ENCODE measurements around the gene TUT1.
"Not testable (repeated sequence)": the region's sequence is repeated elsewhere in the genome, so short reads cannot be mapped to it uniquely, and the experiment has no call there.

TUT1 gene

DNA sequence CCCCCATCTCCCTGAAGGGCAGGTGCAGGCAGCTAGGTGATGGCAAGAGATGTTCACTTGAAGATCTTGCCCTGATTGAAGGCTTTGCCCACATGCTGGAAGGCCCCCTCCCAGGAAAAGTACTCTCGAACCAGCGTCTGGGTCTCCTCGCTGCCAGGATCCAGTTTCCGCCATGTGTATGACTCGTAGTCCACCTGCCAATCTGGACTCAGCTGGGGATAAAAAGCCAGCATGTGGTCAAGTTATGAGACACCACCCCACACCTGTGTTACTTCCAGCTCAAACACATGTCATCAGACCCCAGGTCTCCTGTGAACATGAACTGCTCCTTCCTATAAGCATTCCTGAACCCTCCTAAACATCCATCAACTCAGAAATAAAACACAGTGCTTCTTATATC is 31.7 kb downstream of the TUT1 start:
- DNase-seq (ENCODE audit: extremely low spot score, insufficient read length, low read depth); FAIRE-seq: not testable (repeated sequence)

DNA sequence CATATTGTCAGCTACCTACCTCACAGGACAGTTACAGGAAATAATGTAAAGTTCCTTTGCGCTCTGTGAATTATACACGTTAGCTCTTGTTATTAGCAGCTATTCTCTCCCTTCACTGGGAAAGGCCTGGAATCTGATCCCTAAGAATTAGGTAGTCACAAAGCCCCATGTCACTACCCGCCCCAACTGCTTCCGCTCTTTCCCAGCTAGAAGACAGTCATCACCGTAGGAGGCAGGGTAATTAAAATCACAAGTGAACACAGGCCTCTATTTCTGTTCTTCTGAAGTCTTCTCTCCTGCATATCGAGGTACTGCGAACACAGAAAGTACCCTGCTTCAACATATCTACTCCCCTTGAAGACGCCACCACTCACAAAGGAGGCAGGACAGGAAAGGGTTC is 32.1 kb downstream of the TUT1 start:
- DNase-seq (ENCODE audit: extremely low spot score, insufficient read length, low read depth): no peak
- FAIRE-seq: no peak

GRCh38 chr11:62558669-62559068 is 32.7 kb downstream of the TUT1 start:
- no peak for FAIRE-seq
- no peak for DNase-seq (ENCODE audit: extremely low spot score, insufficient read length, low read depth)

DNA sequence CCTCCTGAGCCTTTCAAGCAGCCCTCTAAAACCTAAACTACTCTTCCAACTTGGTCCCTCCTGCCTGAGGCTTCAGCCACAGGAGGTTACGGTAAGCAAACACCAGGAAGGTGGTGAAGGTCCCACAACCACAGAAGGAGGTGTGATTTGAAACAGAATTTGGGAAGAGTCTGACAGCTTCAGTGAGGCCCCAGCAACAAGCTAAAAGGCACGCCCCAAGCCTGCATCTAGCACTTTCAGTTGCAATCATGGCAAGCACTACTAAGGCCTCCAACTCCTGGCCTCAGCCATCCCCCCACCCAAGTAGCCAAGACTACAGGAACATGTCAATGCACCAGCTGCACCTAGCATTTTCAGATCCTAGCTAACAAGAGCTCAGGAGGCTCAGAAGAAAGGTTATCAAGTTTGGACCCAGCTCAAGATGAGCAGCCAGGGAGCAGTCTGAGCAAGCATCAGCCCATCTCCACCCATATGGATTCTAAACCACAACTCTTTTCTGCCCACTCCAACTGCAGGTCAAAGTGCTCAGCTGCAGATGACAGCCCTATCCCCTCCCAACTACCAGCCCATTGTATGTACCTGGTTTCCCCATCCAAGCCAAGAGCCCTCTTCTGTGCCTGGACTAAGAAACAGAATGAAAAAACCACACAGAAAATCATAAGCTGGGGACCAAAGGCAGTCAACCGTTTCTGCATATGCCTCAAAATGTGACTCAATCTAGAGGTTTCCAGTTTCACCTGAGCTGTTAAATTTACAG is 34.3 kb downstream of the TUT1 start:
- FAIRE-seq: peak; percentile 76
- DNase-seq (ENCODE audit: extremely low spot score, insufficient read length, low read depth): no peak

DNA sequence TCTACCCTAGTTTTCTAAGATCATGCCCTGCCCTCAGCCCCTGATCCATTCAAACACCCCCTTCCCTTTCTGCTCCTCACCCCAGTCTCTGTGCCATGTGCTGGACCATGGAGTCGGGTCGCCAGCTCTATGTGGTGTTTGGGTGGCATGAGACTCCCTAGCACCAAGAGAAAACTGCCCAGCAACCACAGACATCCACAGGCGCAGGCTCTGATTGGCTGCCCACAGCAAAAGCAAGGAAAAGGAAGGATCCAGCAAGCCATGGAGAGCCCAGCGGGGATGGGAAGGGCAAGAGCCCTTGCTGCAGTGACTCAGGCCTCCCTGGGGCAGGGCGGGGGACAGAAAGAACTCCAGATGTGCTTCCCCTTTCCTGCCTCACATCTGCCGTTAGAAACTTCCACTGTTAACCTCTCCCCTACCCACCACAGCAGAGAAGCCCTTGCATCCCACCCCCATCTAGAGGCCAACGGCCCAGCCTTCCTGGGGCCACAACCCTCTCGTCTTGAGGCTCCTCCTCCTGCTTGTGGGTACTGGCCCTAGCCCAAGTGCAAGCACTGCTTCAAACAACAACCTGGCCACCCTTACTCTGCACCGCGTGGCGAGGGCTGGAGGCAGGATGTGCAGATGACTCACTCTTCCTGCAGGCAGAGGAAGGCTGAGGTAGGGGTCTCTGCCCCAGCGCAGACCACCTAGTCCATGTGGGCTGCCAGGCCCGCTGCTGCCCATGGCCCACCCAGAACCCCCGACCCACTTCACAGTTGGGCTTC is 35.0 kb downstream of the TUT1 start:
- FAIRE-seq (peak; percentile 83), DNase-seq (ENCODE audit: extremely low spot score, insufficient read length, low read depth) (no peak)

- peak; percentile 80 for FAIRE-seq
- no peak for DNase-seq (ENCODE audit: extremely low spot score, insufficient read length, low read depth)
Observed at GRCh38 chr11:62555464-62556107, 35.7 kb downstream of the TUT1 start.

GRCh38 chr11:62554387-62555167 is 36.7 kb downstream of the TUT1 start:
- no peak for DNase-seq (ENCODE audit: extremely low spot score, insufficient read length, low read depth)

DNA sequence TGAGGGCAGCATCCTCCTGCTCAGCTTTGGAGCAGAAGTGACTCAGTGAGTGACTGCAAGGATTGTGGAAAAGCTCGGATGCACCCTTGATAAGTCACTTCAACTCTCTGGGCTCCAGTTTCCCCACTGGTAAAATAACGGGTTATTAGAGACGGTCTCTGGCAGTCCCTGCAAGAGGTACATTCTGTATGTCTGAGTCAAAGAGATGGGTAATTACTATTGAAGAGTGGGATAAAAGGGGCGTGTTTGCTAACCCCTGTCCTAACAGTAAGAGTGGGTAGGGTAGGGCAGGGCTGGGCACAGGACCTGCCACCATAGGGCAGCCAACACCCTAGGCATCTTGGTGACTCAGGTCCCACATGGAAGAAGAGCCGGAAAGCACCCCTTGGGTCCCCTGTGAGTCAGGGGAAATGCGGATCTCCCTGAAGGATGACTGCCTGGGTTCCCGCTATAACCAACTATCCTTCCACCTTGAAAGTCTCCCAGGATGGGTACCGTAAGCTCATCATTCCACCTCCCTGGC is 37.4 kb downstream of the TUT1 start:
- FAIRE-seq: no peak

More at GRCh38 chr11:62554387-62555167, 36.7 kb downstream of the TUT1 start:
- no peak for FAIRE-seq

DNA sequence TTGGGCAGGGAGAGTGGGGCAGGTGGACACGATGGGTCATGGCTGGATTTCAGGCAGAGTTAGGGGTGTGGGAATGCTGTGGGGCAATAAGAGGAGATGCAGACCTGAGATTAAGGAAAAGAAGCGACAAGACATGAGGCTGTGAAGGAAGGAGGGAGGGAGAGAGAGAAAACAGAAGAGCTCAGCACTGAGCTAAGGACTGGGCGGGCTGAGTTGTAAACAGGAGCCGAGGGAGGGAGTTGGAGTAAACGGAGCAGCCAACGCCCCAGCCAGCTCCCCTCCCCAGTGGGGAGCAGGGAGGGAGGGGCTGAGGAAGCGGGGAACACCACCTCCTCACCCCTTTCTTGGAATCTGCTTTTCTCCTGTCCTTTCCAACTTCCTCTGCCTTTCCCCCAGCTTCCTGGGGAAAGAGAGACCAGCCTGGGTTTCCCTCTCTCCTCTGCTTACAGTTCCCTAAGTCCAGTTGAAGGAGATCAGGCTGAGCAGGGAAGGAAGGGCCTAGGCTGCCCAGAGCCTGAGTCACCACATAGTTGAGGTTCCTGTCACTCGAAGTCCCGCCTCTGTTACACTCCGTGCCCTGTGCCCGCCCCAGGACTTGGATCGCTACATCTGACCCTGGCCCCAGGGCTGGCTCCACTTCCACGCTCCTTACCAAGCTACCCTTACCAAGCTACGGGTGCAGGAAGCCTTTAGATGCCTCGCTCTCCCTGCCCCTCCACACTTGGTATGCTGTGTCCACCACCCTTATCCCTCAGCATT is 38.1 kb downstream of the TUT1 start:
- no peak for DNase-seq (ENCODE audit: extremely low spot score, insufficient read length, low read depth)
- no peak for FAIRE-seq

More for the DNA sequence above, 37.4 kb downstream of the TUT1 start:
- DNase-seq (ENCODE audit: extremely low spot score, insufficient read length, low read depth): no peak

- no peak for FAIRE-seq
- no peak for DNase-seq (ENCODE audit: extremely low spot score, insufficient read length, low read depth)
Observed at GRCh38 chr11:62552485-62553079, 38.7 kb downstream of the TUT1 start.

DNA sequence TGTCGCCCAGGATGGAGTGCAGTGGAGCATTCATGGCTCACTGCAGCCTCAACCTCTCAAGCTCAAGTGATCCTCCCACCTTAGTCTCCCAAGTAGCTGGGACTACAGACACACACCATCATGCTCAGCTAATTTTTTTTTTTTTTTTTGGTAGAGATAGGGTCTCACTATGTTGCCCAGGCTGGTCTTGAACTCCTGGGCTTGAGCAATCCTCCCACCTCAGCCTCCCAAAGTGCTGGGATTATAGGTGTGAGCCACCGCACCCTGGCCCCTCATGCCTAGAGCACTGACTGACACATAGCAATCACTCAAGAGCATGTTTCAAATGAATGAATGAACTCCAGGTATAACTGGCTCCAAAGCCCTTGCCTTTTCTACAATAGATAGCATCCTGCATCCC is 40.8 kb downstream of the TUT1 start:
- FAIRE-seq; DNase-seq (ENCODE audit: extremely low spot score, insufficient read length, low read depth): not testable (repeated sequence)

DNA sequence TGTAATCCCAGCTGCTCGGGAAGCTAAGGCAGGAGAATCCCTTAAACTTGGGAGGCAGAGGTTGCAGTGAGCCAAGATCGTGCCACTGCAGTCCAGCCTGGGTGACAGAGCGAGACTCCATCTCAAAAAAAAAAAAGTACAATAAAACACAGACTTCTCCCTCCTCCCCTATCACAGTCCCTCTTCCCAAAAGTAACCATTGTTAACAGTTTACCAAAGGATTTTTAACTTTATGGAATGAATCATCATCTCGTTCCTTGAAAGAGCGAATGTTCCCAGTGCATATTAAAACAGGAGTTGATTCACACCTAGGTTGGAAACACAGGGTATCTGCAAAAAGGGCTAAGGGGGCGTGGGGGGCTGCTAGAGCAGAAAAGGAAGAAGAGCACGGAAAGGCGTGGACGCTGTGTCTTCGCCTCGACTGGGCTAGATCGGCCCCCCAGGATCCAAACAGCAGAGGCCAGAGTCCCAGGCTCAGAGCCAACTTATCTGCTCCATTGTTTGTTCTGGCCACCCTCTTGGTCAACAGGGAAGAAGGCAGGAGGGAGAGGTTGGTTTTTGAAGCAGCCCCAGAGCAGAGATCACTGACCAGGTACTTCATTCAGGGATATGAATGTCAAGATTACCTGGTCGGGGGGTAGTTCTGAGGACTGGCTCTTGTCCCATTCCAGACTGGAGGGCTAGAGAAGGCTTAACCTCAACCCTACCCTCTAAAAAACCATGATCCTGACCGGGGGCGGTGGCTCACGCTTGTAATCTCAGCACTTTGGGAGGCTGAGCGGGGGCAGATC is 42.6 kb downstream of the TUT1 start:
- FAIRE-seq (no peak), DNase-seq (ENCODE audit: extremely low spot score, insufficient read length, low read depth) (no peak)

GRCh38 chr11:62547691-62548281 is 43.5 kb downstream of the TUT1 start:
- DNase-seq (ENCODE audit: extremely low spot score, insufficient read length, low read depth): no peak
- no peak for FAIRE-seq

- FAIRE-seq: no peak
- DNase-seq (ENCODE audit: extremely low spot score, insufficient read length, low read depth): no peak
Observed at GRCh38 chr11:62546929-62547625, 44.2 kb downstream of the TUT1 start.

- FAIRE-seq (no peak), DNase-seq (ENCODE audit: extremely low spot score, insufficient read length, low read depth) (no peak)
Observed at GRCh38 chr11:62546244-62546928, 44.9 kb downstream of the TUT1 start, which contains the start of gene AHNAK. AHNAK (minus strand) TSS chr11:62546806; CDS start chr11:62536098, 10,708 bp downstream.

GRCh38 chr11:62545437-62546243 is 45.7 kb downstream of the TUT1 start:
- DNase-seq (ENCODE audit: extremely low spot score, insufficient read length, low read depth) (no peak), FAIRE-seq (no peak)
